Right lobe of liver (tissue), 6 donors: ENCODE results near the gene LCLAT1. TPM values are rescaled to one million over a fixed set of nuclear protein-coding genes. Genes with fewer than 3 reads are reported as not detected.
"Not testable (repeated sequence)": the region's sequence is repeated elsewhere in the genome, so short reads cannot be mapped to it uniquely, and the experiment has no call there.

ENCODE experiments used
- ATAC-seq, 4 donors: fragments of 200-7000 bp; cut with Tn5 transposase; one replicate each; pipeline ENCODE4 v1.9.1; 2020; ENCODE audit warnings: mild to moderate bottlenecking in 4 of 4, moderate library complexity in 4 of 4
- DNase-seq, 3 donors: peaks; one replicate each; pipeline ENCODE4 v3.0.0-alpha.2; 2020
- H3K27ac ChIP-seq, 3 donors: fragments of 200-600 bp; one replicate each; pipeline ENCODE4 v1.8.0; 2022
- H3K27me3 ChIP-seq, 2 donors: fragments of 200-600 bp; one replicate each; pipeline ENCODE4 v1.8.0; 2022
- H3K36me3 ChIP-seq, 4 donors: fragments of 200-600 bp; sonication (generic) in 1 of 4; one replicate each; pipeline versions ENCODE4 v1.5.1 to v1.8.0; 2017 to 2022; ENCODE audit warnings: control low read depth in 1 of 4
- H3K4me1 ChIP-seq, 4 donors: fragments of 200-600 bp; sonication (generic) in 1 of 4; one replicate each; pipeline versions ENCODE4 v1.5.1 to v1.8.0; 2017 to 2022; ENCODE audit warnings: control low read depth in 1 of 4
- H3K4me3 ChIP-seq, 3 donors: fragments of 200-600 bp; one replicate each; pipeline ENCODE4 v1.8.0; 2022
- H3K9me3 ChIP-seq, 4 donors: fragments of 200-600 bp; sonication (generic) in 1 of 4; one replicate each; pipeline versions ENCODE4 v1.5.1 to v1.8.0; 2017 to 2022; ENCODE audit warnings: control low read depth in 1 of 4
- POLR2A ChIP-seq: fragments of 450-650 bp; IDR thresholded peaks from one replicate; pipeline ENCODE4 v1.6.1; 2017; ENCODE audit warnings: antibody characterized with exemption, mild to moderate bottlenecking
- WGBS: methylation state at CpG from one replicate; pipeline ENCODE4 v1.1.6; 2018; ENCODE audit warnings: low coverage, low lambda C conversion rate; ENCODE audit not compliant: insufficient coverage; ENCODE audit errors: missing lambda C conversion rate; 5-methylcytosine and 5-hydroxymethylcytosine counted together
- intact Hi-C, 2 donors: fragments of 100-400 bp; cut with DNase I; formaldehyde crosslinking; loops; one replicate each; pipeline versions ENCODE4 v1.11.2 to v1.14.1; 2022
- total RNA-seq, 6 experiments: library from RNA; depleted of rRNA in 2 of 6; stranded (reverse); fragments of >200 nt in 2 of 6; fragmentation: NEBNext Ultra II Directional in 3 of 6; extraction: Animal tissue kit (Norgen Biotek cat#: 25700) in 3 of 6; gene quantifications; one replicate each; pipeline versions ENCODE4 v1.1.0 to v1.2.4, GENCODE V29; 2016 to 2023
- TF ChIP-seq, protein P1 (sequence below), 4 donors: fragments of 200-600 bp in 3 of 4; fragments of 450-650 bp in 1 of 4; IDR thresholded peaks; one replicate each; pipeline versions ENCODE4 v1.5.1 to v1.8.0; 2016 to 2022; ENCODE audit warnings: antibody characterized with exemption in 4 of 4, mild to moderate bottlenecking in 2 of 4
- donor health status: DM: no; HTN: yes; CAD: no.
- donor health status: DM: no; HTN: no; CAD: no.
- donor health status: DM: no; HTN: no; CAD: no.
- donor health status: DM: no; HTN: yes; CAD: no.
- donor health status: DM: no; HTN: yes; CAD: no.

LCLAT1 gene
- total RNA-seq, 6 experiments from 2014 or later, result 11.1 to 14.0 (median 12.0) TPM

- intact Hi-C loops, result no loop called here
- no peaks in the 10 kb centered on the region for H3K27me3 ChIP-seq
- ATAC-seq (no peak), DNase-seq (no peak)
- no peak for TF ChIP-seq POLR2A
- TF ChIP-seq, protein P1, sequence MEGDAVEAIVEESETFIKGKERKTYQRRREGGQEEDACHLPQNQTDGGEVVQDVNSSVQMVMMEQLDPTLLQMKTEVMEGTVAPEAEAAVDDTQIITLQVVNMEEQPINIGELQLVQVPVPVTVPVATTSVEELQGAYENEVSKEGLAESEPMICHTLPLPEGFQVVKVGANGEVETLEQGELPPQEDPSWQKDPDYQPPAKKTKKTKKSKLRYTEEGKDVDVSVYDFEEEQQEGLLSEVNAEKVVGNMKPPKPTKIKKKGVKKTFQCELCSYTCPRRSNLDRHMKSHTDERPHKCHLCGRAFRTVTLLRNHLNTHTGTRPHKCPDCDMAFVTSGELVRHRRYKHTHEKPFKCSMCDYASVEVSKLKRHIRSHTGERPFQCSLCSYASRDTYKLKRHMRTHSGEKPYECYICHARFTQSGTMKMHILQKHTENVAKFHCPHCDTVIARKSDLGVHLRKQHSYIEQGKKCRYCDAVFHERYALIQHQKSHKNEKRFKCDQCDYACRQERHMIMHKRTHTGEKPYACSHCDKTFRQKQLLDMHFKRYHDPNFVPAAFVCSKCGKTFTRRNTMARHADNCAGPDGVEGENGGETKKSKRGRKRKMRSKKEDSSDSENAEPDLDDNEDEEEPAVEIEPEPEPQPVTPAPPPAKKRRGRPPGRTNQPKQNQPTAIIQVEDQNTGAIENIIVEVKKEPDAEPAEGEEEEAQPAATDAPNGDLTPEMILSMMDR (IDR thresholded peaks at IDR 0.05), result no peak
- H3K4me3 ChIP-seq, result no peak overlapping the region
- H3K36me3 ChIP-seq, result no peaks in the 10 kb centered on the region
- no peak overlapping the region for H3K27ac ChIP-seq
- 46% methylated on average over 2 of the region's 2 CpGs for WGBS
- H3K9me3 ChIP-seq, result no peaks in the 10 kb centered on the region
- H3K4me1 ChIP-seq, result no peaks in the 10 kb centered on the region
These were observed 165.3 kb downstream of the LCLAT1 start for GRCh38 chr2:30612371-30612770.

- H3K4me3 ChIP-seq, result no peak overlapping the region
- intact Hi-C loops, result no loop called here
- H3K9me3 ChIP-seq, result no peaks in the 10 kb centered on the region
- TF ChIP-seq POLR2A, result no peak
- TF ChIP-seq, protein P1 (IDR thresholded peaks at IDR 0.05), result no peak
- no peaks in the 10 kb centered on the region for H3K36me3 ChIP-seq
- no peak for DNase-seq
- WGBS, result 84% methylated on average over 2 of the region's 2 CpGs
- H3K4me1 ChIP-seq, result no peaks in the 10 kb centered on the region
- no peaks in the 10 kb centered on the region for H3K27me3 ChIP-seq
- no peak overlapping the region for H3K27ac ChIP-seq
- no peak for ATAC-seq
These were observed 166.0 kb downstream of the LCLAT1 start for GRCh38 chr2:30613001-30613400.

DNA sequence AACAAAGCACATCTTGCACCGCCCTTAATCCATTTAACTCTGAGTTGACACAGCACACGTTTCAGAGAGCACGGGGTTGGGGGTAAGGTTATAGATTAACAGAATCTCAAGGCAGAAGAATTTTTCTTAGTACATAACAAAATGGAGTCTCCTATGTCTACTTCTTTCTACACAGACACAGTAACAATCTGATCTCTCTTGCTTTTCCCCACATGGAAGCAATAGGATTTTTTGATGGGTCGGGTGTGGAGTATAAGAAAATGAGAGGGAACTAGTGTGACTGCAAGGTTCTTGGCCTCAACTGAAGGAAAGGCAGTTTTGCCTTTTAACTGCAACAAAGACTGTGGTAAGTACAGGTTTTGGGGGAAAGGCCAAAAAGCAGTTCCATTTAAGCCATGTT is 167.2 kb downstream of the LCLAT1 start:
- H3K27ac ChIP-seq, DNase-seq, H3K9me3 ChIP-seq, ATAC-seq, intact Hi-C loops, H3K36me3 ChIP-seq, H3K27me3 ChIP-seq, H3K4me3 ChIP-seq, H3K4me1 ChIP-seq: not testable (repeated sequence)
- WGBS, result 100% methylated on average over 1 of the region's 4 CpGs

- Histone ChIP-seq H3K27me3 (no peaks in the 10 kb centered on the region), H3K4me1 (no peaks in the 10 kb centered on the region), H3K4me3 (no peak overlapping the region), H3K27ac (no peak overlapping the region), H3K36me3 (no peaks in the 10 kb centered on the region), H3K9me3 (no peaks in the 10 kb centered on the region)
- ATAC-seq (no peak), DNase-seq (no peak)
- intact Hi-C loops, result no loop called here
- TF ChIP-seq, protein P1 (IDR thresholded peaks at IDR 0.05), result no peak
- no peak for TF ChIP-seq POLR2A
- 100% methylated on average over 1 of the region's 1 CpG for WGBS
These were observed 168.9 kb downstream of the LCLAT1 start for GRCh38 chr2:30615926-30616325.

DNA sequence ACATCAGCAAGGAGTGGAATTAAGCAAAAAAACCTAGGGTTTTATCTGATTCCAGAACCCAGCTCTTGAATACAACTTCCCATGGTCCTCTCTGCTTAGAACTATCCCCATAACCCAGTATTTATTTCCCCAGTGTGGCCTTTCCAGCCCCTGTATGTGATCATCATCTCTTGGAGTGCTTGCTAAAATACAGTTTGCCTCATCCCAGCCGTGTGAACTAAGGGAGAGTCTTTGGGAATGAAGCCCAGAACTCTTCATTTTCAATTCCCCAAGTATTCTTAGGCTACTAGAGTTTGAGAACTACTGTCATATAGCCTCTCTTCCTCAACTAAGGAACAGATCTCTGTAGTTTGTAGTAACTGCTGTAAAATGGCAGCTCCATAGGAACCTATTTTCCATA is 173.1 kb downstream of the LCLAT1 start:
- no peaks in the 10 kb centered on the region for H3K36me3 ChIP-seq
- H3K4me1 ChIP-seq, result no peaks in the 10 kb centered on the region
- WGBS, result 88% methylated on average over 1 of the region's 1 CpG
- no peak for DNase-seq
- intact Hi-C loops, result no loop called here
- ATAC-seq, result no peak
- no peak for TF ChIP-seq POLR2A
- TF ChIP-seq, protein P1 (IDR thresholded peaks at IDR 0.05), result no peak
- no peak overlapping the region for H3K4me3 ChIP-seq
- H3K27me3 ChIP-seq, result no peaks in the 10 kb centered on the region
- H3K27ac ChIP-seq, result no peak overlapping the region
- H3K9me3 ChIP-seq, result no peaks in the 10 kb centered on the region
